ENCODE results near the gene RNF7. TPM values are rescaled to one million over a fixed set of nuclear protein-coding genes. Genes with fewer than 3 reads are reported as not detected.

RNF7 gene
- total and polyA plus RNA-seq, 4 donors: 11.7 to 71.6 (median 28.9) TPM

GRCh38 chr3:141795276-141795675 lies 57.2 kb downstream of the RNF7 start:
- TF ChIP-seq REST (IDR thresholded peaks at IDR 0.05): no peak
- no peak for TF ChIP-seq RXRA (IDR thresholded peaks at IDR 0.05)
- TF ChIP-seq GABPA (IDR thresholded peaks at IDR 0.05 in 1 of 2, conservative IDR thresholded peaks at IDR 0.05 in 1 of 2): no peak
- TF ChIP-seq FOXA2 (IDR thresholded peaks at IDR 0.05): no peak
- no peak for TF ChIP-seq FOXA1 (IDR thresholded peaks at IDR 0.05)
- no peak for TF ChIP-seq NR2F2 (IDR thresholded peaks at IDR 0.05)
- TF ChIP-seq TAF1 (conservative IDR thresholded peaks at IDR 0.05): no peak
- no peak for TF ChIP-seq HNF4A (conservative IDR thresholded peaks at IDR 0.05)
- no peak for TF ChIP-seq YY1 (IDR thresholded peaks at IDR 0.05)
- no peak for TF ChIP-seq ZBTB33 (IDR thresholded peaks at IDR 0.05)
- TF ChIP-seq EGR1 (IDR thresholded peaks at IDR 0.05; ENCODE audit: low read depth in 2 of 2): no peak
- no peak for TF ChIP-seq JUND (IDR thresholded peaks at IDR 0.05)
- no peak for TF ChIP-seq ATF3 (IDR thresholded peaks at IDR 0.05)
- no peak for TF ChIP-seq SP1 (IDR thresholded peaks at IDR 0.05)
- no peak for TF ChIP-seq MAX (IDR thresholded peaks at IDR 0.05)
- TF ChIP-seq RAD21 (IDR thresholded peaks at IDR 0.05): no peak
- no peak for TF ChIP-seq HNF4G (IDR thresholded peaks at IDR 0.05)
- TF ChIP-seq CTCF (IDR thresholded peaks at IDR 0.05; ENCODE audit: low read depth, low read length, missing input control): no peak
- Histone ChIP-seq H3K4me3 (ENCODE audit: low read depth in 1 of 3, low read length in 3 of 3) (no peak overlapping the region), H3K36me3 (ENCODE audit: control insufficient read depth in 4 of 4, insufficient read depth in 3 of 4, low read depth in 1 of 4, low read length in 3 of 4) (no peaks in the 10 kb centered on the region), H3K9me3 (ENCODE audit: control insufficient read depth in 4 of 4, low read length in 3 of 4) (no peaks in the 10 kb centered on the region), H3K27me3 (ENCODE audit: control insufficient read depth in 4 of 4, insufficient read depth in 4 of 4, low read length in 3 of 4) (no peaks in the 10 kb centered on the region), H3K9ac (ENCODE audit: low read depth in 1 of 2, low read length in 2 of 2) (no peak overlapping the region), H3K4me1 (ENCODE audit: control insufficient read depth in 4 of 4, insufficient read depth in 4 of 4, low read length in 3 of 4) (peaks cover 0 to 11% (median 6%) of the 10 kb centered on the region in 4 donors), H3K27ac (ENCODE audit: low read depth in 1 of 2, low read length in 2 of 2) (no peak overlapping the region)
- WGBS: 90% methylated on average over 4 of the region's 4 CpGs
- no peak for DNase-seq (ENCODE audit: low spot score)
